GM12874 (cell line): ENCODE results near the gene SLC13A1.

ENCODE experiments used
- CTCF ChIP-seq: IDR thresholded peaks from 2 replicates; pipeline ENCODE4 v1.5.1; 2011; ENCODE audit warnings: low read depth, mild to moderate bottlenecking, control low read depth, low read length, moderate library complexity; ENCODE audit not compliant: insufficient read depth

SLC13A1 gene

DNA sequence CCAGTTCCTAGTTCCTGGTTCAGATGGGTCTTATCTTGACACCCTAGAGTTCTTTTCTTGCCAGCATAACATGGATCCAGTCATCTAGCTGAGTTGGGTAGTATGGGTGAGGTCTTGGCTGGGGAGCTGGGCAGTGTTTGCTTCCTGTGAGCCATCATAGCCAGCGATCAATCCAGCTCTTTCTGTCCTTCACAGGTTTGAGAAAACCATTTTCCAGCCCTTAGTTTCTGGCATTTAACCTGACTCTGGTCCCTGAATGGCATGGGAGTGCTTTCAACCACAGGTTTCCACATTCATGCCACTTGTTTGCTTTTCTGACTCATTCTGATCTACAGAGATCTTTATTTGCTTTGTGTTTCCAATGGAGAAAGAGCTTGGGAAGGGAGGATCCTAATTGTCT lies 8.6 kb downstream of the SLC13A1 start:
- TF ChIP-seq CTCF = no peak

DNA sequence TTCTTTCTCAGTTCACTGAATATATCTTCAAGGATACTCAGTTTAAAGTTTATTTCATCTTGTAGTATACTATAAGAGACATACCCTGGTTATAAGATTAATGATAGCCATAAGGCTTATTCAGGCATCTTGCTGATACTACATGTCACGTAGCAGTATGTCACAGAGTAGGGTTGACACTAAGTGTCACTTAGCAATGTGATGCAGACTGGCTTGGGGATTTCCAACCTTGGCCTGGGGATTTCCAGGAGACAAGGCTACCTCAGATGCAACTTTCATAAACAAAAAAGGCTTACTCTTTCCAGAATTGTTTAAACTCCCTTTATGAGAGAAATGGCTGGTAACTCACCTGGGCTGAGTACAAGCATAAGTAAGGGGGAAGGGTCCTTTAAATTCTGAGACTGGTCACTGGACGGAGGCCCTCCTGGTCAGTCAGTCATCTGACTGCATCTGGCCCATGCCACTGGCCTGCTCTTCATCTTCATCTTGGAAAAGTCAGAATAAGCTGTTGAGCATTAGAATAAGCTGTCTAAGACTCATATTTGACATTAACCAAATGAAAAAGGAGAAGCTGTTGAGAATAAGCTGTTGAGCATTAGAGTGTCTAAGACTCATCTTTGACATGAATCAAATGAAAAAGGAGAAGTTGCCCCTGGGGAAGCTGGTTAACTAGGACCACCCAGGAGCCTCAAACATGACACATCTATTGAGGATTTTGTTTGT lies 9.5 kb downstream of the SLC13A1 start:
- TF ChIP-seq CTCF = no peak

- no peak for TF ChIP-seq CTCF
Measured at GRCh38 chr7:123185756-123186155, 14.0 kb downstream of the SLC13A1 start.

- no peak for TF ChIP-seq CTCF
Measured at GRCh38 chr7:123184271-123184670, 15.5 kb downstream of the SLC13A1 start.

DNA sequence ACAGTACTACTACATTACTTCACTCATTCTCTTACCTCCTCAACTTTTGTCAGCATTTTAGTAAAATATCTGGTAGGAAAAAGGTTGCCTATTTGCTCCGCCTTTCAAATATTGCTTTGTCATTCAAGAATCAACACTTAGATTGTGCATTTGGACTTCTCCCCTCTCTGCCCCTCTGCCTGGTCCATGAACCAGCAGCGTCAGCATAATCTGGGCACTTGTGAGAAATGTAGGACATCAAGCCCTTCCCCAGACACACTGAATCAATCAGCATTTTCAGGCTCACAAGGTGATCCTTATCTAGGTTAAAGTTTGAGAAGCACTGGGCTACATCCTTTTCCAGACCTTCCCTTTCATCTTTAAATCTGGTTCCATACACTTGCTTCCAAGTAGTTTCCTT lies 16.3 kb downstream of the SLC13A1 start:
- TF ChIP-seq CTCF = no peak

DNA sequence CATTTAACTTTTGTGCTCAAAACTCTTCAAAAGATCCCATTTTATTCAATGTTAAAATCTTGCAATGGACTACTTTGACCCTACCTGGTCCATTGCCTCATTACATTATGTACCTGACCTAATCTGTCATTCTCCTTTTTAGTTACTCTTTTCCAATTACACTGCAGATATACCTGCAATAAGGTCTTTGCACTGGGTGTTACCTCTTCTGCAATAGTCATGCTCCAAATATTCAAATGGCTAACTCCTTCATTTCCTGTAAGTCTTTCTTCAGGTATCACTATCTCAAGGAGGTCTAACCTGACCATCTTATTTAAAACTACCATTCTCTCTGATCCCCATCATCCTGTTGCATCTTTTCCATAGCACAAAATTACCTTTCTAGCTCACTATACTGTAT lies 22.3 kb downstream of the SLC13A1 start:
- no peak for TF ChIP-seq CTCF

DNA sequence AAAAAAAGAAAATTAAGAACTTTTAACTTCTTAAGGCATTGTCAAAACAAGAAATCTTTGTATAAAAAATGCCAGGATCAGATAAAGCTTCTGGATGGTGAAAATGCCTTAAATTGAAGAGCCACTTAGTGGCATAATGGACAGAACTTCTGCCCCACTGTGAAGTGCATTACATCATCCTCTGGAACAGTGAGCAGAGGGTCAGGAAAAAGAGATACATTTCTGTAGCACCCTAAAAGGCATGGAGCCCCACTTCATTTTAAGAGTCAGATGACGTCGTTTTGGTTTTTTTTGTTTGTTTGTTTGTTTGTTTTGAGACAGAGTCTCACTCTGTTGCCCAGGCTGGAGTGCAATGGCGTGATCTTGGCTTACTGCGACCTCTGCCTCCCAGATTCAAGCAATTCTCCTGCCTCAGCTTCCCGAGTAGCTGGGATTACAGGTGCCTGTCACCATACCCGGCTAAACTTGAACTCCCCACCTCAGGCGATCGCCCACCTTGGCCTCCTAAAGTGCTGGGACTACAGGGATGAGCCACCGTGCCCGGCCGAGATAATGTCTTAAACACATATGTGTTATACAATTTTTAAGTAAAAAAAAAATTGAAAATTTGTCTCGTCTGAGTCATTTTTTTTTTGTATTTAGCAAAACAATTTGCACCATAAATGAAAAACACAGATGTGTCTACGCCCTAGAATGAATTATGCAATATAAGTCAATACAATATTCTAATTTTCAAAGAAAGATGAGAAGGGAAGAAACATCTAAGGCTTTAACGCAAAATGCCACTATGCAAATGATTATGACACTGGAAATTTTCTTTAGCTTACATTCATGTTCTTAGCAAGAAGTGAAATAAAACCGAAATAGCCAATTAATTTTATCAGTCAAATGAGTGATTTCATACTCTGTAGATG lies 29.2 kb downstream of the SLC13A1 start:
- TF ChIP-seq CTCF = no peak
